ENCODE data around the gene PTPRT. TPM values are rescaled to one million over a fixed set of nuclear protein-coding genes. Genes with fewer than 3 reads are reported as not detected.

PTPRT gene
- total RNA-seq, 1 experiment from 2014 or later = not detected

DNA sequence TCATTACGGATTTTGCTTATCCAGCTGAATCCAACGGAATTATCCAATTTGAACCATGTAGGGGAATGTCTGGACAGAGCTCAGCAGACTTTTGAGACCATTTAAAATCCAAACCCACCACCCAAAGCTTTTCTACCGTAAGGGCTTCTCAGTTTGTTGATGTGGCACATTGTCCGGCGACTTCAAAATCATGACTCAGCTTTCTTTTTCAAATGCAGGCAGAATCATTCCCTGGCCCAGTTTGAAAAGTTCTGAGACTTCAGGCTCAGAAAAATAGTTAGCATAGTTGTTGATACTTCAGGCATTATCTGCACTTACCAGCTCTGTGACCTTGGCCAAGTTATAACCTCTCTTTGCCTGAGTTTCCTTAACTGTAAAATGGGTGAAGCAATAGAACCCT is 182.2 kb downstream of the PTPRT start:
- H4K20me1 ChIP-seq (ENCODE audit: insufficient read depth) = no peaks in the 10 kb centered on the region
- no peak overlapping the region for H2AFZ ChIP-seq (ENCODE audit: low read depth, low read length, poor library complexity, severe bottlenecking)
- H3K79me2 ChIP-seq (ENCODE audit: insufficient read depth, low read length) = no peaks in the 10 kb centered on the region
- no peak for ATAC-seq
- no peak overlapping the region for H3K27ac ChIP-seq (ENCODE audit: low read depth, low read length)
- no peaks in the 10 kb centered on the region for H3K27me3 ChIP-seq (ENCODE audit: insufficient read depth, low read length)
- H3K9me2 ChIP-seq (ENCODE audit: insufficient read depth) = no peaks in the 10 kb centered on the region
- POLR2A ChIA-PET = no interaction called here
- no peak overlapping the region for H3K9ac ChIP-seq (ENCODE audit: low read length)
- RAD21 ChIA-PET (ENCODE audit: low non-redundant PET in 1 of 2, low total read pairs in 2 of 2, uncharacterized antibody in 2 of 2, unreplicated experiment in 2 of 2) = no interaction called here
- CTCF ChIA-PET = interaction anchor here (0.5 kb wide), 1 partner anchor 1271 kb away, joined by 3 read pairs; no protein-coding TSS in a partner anchor
- no TSS peak for BruUV-seq (replicated peaks)
- H3K36me3 ChIP-seq (ENCODE audit: control insufficient read depth in 1 of 2, insufficient read depth in 2 of 2, low read length in 2 of 2) = no peaks in the 10 kb centered on the region
- DNase-seq (ENCODE audit: low read depth, low spot score) = no peak
- peaks cover under 1 to 9% of the 10 kb centered on the region in 2 experiments; a peak in 2 of 4 replicates for H3K9me3 ChIP-seq (ENCODE audit: control insufficient read depth in 1 of 2, insufficient read depth in 1 of 2, low read depth in 1 of 2, low read length in 2 of 2)
- H3K4me3 ChIP-seq (replicated peaks in 1 of 2; ENCODE audit: low read depth in 1 of 2, low read length in 2 of 2) = no peak overlapping the region
- no peak overlapping the region for H3K4me2 ChIP-seq (ENCODE audit: low read length)
- TF ChIP-seq YY1 (IDR thresholded peaks at IDR 0.05; ENCODE audit: extremely low read depth, insufficient replicate concordance, low read depth, low read length) (no peak), SP1 (IDR thresholded peaks at IDR 0.05; ENCODE audit: low read depth) (no peak), ZNF274 (IDR thresholded peaks at IDR 0.05; ENCODE audit: low read depth, low read length) (no peak), POLR2A (IDR thresholded peaks at IDR 0.05; ENCODE audit: borderline replicate concordance, extremely low read depth, insufficient read depth, insufficient read length) (no peak), EGR1 (IDR thresholded peaks at IDR 0.05; ENCODE audit: low read depth) (no peak)
- intact Hi-C loops (cut with micrococcal nuclease) = no loop called here
- no peaks in the 10 kb centered on the region for H3K4me1 ChIP-seq (ENCODE audit: control insufficient read depth in 1 of 2, insufficient read depth in 2 of 2, low read length in 2 of 2)

DNA sequence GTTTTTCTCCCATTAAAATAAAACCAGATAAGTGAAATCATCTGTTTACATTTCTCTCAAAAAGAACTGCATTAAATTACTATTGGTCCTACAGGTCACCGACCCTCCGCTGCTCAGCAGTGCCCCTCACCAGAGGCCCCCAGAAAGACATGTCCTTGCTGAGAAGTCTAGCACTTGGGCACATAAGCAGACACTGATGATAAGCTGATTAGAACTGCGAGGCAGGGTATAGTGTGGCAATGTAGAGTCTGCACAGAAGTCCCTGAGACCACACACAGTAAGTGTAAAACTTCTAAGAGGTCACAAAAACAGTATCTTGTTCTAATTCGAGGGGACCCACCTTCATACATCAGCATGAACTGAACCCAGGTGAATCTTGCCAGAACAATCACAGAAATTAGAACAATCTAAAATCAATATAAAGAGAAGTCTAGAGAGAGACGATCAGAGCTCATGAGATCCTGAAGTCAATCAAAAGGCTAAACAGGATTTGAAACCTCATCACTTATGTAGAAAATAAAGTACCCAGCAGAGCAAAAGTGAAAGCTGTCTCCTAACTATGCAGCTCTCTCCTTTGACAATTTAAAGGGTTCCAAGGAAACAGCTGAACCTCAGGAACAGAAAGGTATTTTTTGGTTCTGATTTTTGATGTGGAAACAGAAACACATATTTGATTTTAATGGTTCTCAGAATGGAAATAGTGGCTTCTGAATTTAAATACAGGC is 182.9 kb downstream of the PTPRT start:
- TF ChIP-seq EZH2 (IDR thresholded peaks at IDR 0.05) (no peak), ELF1 (IDR thresholded peaks at IDR 0.05; ENCODE audit: borderline replicate concordance, low read depth) (no peak)
- BruUV-seq (replicated peaks) = no TSS peak
- no peak overlapping the region for H3K9ac ChIP-seq (ENCODE audit: low read length)
- peaks cover 0 to 9% of the 10 kb centered on the region in 2 experiments; a peak in 2 of 4 replicates for H3K9me3 ChIP-seq (ENCODE audit: control insufficient read depth in 1 of 2, insufficient read depth in 1 of 2, low read depth in 1 of 2, low read length in 2 of 2)
- no peak overlapping the region for H3K27ac ChIP-seq (ENCODE audit: low read depth, low read length)
- H3K4me2 ChIP-seq (ENCODE audit: low read length) = no peak overlapping the region
- DNase-seq (ENCODE audit: low read depth, low spot score) (no peak), ATAC-seq (no peak)
- POLR2A ChIA-PET = no interaction called here
- no peaks in the 10 kb centered on the region for H3K27me3 ChIP-seq (ENCODE audit: insufficient read depth, low read length)
- H3K79me2 ChIP-seq (ENCODE audit: insufficient read depth, low read length) = no peaks in the 10 kb centered on the region
- no peak overlapping the region for H3K4me3 ChIP-seq (replicated peaks in 1 of 2; ENCODE audit: low read depth in 1 of 2, low read length in 2 of 2)
- CTCF ChIA-PET = no interaction called here
- H3K4me1 ChIP-seq (ENCODE audit: control insufficient read depth in 1 of 2, insufficient read depth in 2 of 2, low read length in 2 of 2) = no peaks in the 10 kb centered on the region
- no peaks in the 10 kb centered on the region for H4K20me1 ChIP-seq (ENCODE audit: insufficient read depth)
- no peaks in the 10 kb centered on the region for H3K36me3 ChIP-seq (ENCODE audit: control insufficient read depth in 1 of 2, insufficient read depth in 2 of 2, low read length in 2 of 2)
- intact Hi-C loops (cut with micrococcal nuclease) = no loop called here
- no peaks in the 10 kb centered on the region for H3K9me2 ChIP-seq (ENCODE audit: insufficient read depth)
- RAD21 ChIA-PET (ENCODE audit: low non-redundant PET in 1 of 2, low total read pairs in 2 of 2, uncharacterized antibody in 2 of 2, unreplicated experiment in 2 of 2) = no interaction called here
- H2AFZ ChIP-seq (ENCODE audit: low read depth, low read length, poor library complexity, severe bottlenecking) = no peak overlapping the region

Measured in HCT116 (cell line).